Tibial nerve (tissue), 4 donors: Measurements from ENCODE around the gene EPB41L4A.

Experiments used
- CTCF ChIP-seq, 5 experiments: fragments of 200-600 bp in 3 of 5; fragments of 450-650 bp in 2 of 5; sonication (generic) in 3 of 5; IDR thresholded peaks; one replicate each; pipeline ENCODE4 v1.5.1; 2016 to 2019; ENCODE audit warnings: antibody characterized with exemption in 5 of 5, mild to moderate bottlenecking in 3 of 5, moderate library complexity in 2 of 5
- EP300 ChIP-seq, 2 donors: sonication (generic); formaldehyde crosslinking; IDR thresholded peaks; one replicate each; pipeline ENCODE4 v1.6.1; 2017; ENCODE audit warnings: antibody characterized with exemption in 2 of 2, mild to moderate bottlenecking in 1 of 2
- POLR2A ChIP-seq, 2 donors: fragments of 450-650 bp; IDR thresholded peaks; one replicate each; pipeline ENCODE4 v1.6.1; 2017; ENCODE audit warnings: antibody characterized with exemption in 2 of 2, mild to moderate bottlenecking in 2 of 2, moderate library complexity in 2 of 2

GRCh38 chr5:112183103-112183711 is 235.9 kb downstream of the EPB41L4A start:
- no peak for TF ChIP-seq CTCF (IDR thresholded peaks at IDR 0.05)
- no peak for TF ChIP-seq EP300 (IDR thresholded peaks at IDR 0.05)
- TF ChIP-seq POLR2A (IDR thresholded peaks at IDR 0.05), result no peak
